SK-N-SH treated with all-trans-retinoic acid at 6 μM for 48 hours (cell line): ENCODE measurements around the gene PPP1R12B.
"Not testable (repeated sequence)": the region's sequence is repeated elsewhere in the genome, so short reads cannot be mapped to it uniquely, and the experiment has no call there.

Experiments used
- ATAC-seq: fragments of 200-7000 bp; cut with Tn5 transposase; 3 replicates; pipeline ENCODE4 v1.9.1; 2020; ENCODE audit warnings: mild to moderate bottlenecking, moderate library complexity
- BACH2 ChIP-seq: fragments of 250-450 bp; sonication (Bioruptor Pico); IDR thresholded peaks from 2 replicates; pipeline ENCODE4 v1.9.0; 2021; ENCODE audit warnings: mild to moderate bottlenecking, borderline replicate concordance
- GLIS3 ChIP-seq: fragments of 250-450 bp; sonication (Bioruptor Pico); IDR thresholded peaks from 2 replicates; pipeline ENCODE4 v1.5.0; 2020; ENCODE audit warnings: mild to moderate bottlenecking, moderate library complexity
- ISL1 ChIP-seq: fragments of 250-450 bp; sonication (Bioruptor Pico); IDR thresholded peaks from 2 replicates; pipeline ENCODE4 v2.1.2; 2022; ENCODE audit warnings: mild to moderate bottlenecking, moderate library complexity
- PPARA ChIP-seq: fragments of 250-450 bp; sonication (Bioruptor Pico); IDR thresholded peaks from 2 replicates; pipeline ENCODE4 v1.5.0; 2020; ENCODE audit warnings: mild to moderate bottlenecking, borderline replicate concordance
- SNAI2 ChIP-seq: fragments of 250-450 bp; sonication (Bioruptor Pico); IDR thresholded peaks from 2 replicates; pipeline ENCODE4 v1.5.0; 2020; ENCODE audit warnings: mild to moderate bottlenecking, moderate library complexity
- TCF4 ChIP-seq: fragments of 250-450 bp; sonication (Bioruptor Pico); IDR thresholded peaks from 2 replicates; pipeline ENCODE4 v1.8.0; 2021; ENCODE audit warnings: mild to moderate bottlenecking, moderate library complexity, borderline replicate concordance
- TOX ChIP-seq: fragments of 250-450 bp; sonication (Bioruptor Pico); IDR thresholded peaks from 2 replicates; pipeline ENCODE4 v1.8.0; 2021; ENCODE audit warnings: mild to moderate bottlenecking, moderate library complexity, borderline replicate concordance
- ZC3H10 ChIP-seq: fragments of 250-450 bp; sonication (Bioruptor Pico); IDR thresholded peaks from 2 replicates; pipeline ENCODE4 v1.5.1; 2021; ENCODE audit warnings: mild to moderate bottlenecking, moderate library complexity
- ZFP30 ChIP-seq: fragments of 450-650 bp; formaldehyde crosslinking; IDR thresholded peaks from 2 replicates; pipeline ENCODE4 v1.5.0; 2022; ENCODE audit warnings: mild to moderate bottlenecking, moderate library complexity
- ZNF565 ChIP-seq: fragments of 450-650 bp; formaldehyde crosslinking; conservative IDR thresholded peaks from 2 replicates; pipeline ENCODE4 v1.5.0; 2020; ENCODE audit warnings: low read depth, mild to moderate bottlenecking, moderate library complexity
- ZNF70 ChIP-seq: fragments of 450-650 bp; formaldehyde crosslinking; IDR thresholded peaks from 2 replicates; pipeline ENCODE4 v1.5.0; 2020; ENCODE audit warnings: mild to moderate bottlenecking, moderate library complexity
- TF ChIP-seq, protein P1 (sequence below): fragments of 250-450 bp; sonication (Bioruptor Pico); IDR thresholded peaks from 2 replicates; pipeline ENCODE4 v1.8.0; 2020; ENCODE audit warnings: mild to moderate bottlenecking, moderate library complexity, borderline replicate concordance
- TF ChIP-seq, protein P2 (sequence below): fragments of 250-450 bp; sonication (Bioruptor Pico); IDR thresholded peaks from 2 replicates; pipeline ENCODE4 v1.5.0; 2020; ENCODE audit warnings: mild to moderate bottlenecking, moderate library complexity
- TF ChIP-seq, protein P3 (sequence below): fragments of 250-450 bp; sonication (Bioruptor Pico); IDR thresholded peaks from 2 replicates; pipeline ENCODE4 v1.5.1; 2021; ENCODE audit warnings: mild to moderate bottlenecking, moderate library complexity
- TF ChIP-seq, protein P4 (sequence below): fragments of 250-450 bp; sonication (Bioruptor Pico); IDR thresholded peaks from 2 replicates; pipeline ENCODE4 v1.8.0; 2021; ENCODE audit warnings: low read depth, mild to moderate bottlenecking, moderate library complexity, borderline replicate concordance

Gene PPP1R12B

DNA sequence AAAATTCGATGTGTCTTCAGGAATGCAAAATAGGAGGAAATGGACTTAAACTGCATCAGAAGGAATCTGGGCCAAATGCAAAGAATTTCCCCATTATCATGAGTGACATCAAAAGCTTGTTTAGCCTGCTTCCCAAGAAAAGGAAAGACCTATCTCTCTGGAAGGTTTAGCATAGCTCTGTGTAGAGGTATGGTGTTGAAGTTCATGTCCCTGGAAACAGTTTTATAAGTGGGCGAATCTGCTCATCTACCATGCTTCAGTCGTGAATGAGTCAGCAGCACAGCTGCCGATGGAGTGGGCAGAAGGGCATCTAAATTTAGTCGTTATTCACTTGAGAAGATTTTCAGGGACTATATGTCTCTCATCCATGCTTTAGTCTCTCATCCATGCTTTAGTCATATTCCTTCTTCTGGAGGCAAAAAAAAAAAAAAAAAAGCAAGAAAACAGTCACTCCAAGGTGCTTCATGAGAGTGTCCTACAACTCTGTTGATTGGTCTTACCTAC, 62.4 kb downstream of the PPP1R12B start:
- ATAC-seq: peak; percentile 81
- TF ChIP-seq TOX (CRISPR knock-in tag) (0 out of 2 replicates have a peak, but pooled peaks have one; percentile 17), ISL1 (CRISPR knock-in tag) (0 out of 2 replicates have a peak, but pooled peaks have one; percentile 10)

DNA sequence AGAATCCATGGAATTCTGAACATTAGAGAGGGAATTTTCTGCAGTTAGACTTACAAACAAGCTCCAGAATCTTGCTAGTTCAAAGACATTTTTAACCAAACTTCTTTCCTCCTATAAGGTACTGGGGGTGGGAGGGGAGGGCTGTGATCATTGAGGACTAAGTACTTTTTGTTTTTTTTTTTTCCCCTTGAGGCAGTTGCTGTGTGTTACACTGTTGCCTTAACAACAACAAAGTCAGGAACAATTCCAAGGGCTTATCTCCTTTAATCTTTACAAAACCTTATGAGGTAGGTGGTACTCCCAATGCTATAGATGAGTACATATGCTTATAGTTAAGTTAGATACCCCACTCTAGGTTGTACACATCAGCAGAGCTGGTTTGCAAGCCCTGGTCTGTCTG, 62.9 kb downstream of the PPP1R12B start:
- TF ChIP-seq, protein P1, sequence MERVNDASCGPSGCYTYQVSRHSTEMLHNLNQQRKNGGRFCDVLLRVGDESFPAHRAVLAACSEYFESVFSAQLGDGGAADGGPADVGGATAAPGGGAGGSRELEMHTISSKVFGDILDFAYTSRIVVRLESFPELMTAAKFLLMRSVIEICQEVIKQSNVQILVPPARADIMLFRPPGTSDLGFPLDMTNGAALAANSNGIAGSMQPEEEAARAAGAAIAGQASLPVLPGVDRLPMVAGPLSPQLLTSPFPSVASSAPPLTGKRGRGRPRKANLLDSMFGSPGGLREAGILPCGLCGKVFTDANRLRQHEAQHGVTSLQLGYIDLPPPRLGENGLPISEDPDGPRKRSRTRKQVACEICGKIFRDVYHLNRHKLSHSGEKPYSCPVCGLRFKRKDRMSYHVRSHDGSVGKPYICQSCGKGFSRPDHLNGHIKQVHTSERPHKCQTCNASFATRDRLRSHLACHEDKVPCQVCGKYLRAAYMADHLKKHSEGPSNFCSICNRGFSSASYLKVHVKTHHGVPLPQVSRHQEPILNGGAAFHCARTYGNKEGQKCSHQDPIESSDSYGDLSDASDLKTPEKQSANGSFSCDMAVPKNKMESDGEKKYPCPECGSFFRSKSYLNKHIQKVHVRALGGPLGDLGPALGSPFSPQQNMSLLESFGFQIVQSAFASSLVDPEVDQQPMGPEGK (CRISPR knock-in tag): no peak
- no peak for TF ChIP-seq ZNF565 (CRISPR knock-in tag)
- no peak for TF ChIP-seq ZC3H10 (CRISPR knock-in tag)
- TF ChIP-seq SNAI2: no peak
- TF ChIP-seq TOX (CRISPR knock-in tag): no peak
- no peak for TF ChIP-seq TCF4 (CRISPR knock-in tag)
- no peak for TF ChIP-seq BACH2 (CRISPR knock-in tag)
- TF ChIP-seq, protein P2, sequence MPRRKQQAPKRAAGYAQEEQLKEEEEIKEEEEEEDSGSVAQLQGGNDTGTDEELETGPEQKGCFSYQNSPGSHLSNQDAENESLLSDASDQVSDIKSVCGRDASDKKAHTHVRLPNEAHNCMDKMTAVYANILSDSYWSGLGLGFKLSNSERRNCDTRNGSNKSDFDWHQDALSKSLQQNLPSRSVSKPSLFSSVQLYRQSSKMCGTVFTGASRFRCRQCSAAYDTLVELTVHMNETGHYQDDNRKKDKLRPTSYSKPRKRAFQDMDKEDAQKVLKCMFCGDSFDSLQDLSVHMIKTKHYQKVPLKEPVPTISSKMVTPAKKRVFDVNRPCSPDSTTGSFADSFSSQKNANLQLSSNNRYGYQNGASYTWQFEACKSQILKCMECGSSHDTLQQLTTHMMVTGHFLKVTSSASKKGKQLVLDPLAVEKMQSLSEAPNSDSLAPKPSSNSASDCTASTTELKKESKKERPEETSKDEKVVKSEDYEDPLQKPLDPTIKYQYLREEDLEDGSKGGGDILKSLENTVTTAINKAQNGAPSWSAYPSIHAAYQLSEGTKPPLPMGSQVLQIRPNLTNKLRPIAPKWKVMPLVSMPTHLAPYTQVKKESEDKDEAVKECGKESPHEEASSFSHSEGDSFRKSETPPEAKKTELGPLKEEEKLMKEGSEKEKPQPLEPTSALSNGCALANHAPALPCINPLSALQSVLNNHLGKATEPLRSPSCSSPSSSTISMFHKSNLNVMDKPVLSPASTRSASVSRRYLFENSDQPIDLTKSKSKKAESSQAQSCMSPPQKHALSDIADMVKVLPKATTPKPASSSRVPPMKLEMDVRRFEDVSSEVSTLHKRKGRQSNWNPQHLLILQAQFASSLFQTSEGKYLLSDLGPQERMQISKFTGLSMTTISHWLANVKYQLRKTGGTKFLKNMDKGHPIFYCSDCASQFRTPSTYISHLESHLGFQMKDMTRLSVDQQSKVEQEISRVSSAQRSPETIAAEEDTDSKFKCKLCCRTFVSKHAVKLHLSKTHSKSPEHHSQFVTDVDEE: no peak
- TF ChIP-seq, protein P3, sequence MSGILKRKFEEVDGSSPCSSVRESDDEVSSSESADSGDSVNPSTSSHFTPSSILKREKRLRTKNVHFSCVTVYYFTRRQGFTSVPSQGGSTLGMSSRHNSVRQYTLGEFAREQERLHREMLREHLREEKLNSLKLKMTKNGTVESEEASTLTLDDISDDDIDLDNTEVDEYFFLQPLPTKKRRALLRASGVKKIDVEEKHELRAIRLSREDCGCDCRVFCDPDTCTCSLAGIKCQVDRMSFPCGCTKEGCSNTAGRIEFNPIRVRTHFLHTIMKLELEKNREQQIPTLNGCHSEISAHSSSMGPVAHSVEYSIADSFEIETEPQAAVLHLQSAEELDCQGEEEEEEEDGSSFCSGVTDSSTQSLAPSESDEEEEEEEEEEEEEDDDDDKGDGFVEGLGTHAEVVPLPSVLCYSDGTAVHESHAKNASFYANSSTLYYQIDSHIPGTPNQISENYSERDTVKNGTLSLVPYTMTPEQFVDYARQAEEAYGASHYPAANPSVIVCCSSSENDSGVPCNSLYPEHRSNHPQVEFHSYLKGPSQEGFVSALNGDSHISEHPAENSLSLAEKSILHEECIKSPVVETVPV (CRISPR knock-in tag): no peak
- ATAC-seq: no peak

DNA sequence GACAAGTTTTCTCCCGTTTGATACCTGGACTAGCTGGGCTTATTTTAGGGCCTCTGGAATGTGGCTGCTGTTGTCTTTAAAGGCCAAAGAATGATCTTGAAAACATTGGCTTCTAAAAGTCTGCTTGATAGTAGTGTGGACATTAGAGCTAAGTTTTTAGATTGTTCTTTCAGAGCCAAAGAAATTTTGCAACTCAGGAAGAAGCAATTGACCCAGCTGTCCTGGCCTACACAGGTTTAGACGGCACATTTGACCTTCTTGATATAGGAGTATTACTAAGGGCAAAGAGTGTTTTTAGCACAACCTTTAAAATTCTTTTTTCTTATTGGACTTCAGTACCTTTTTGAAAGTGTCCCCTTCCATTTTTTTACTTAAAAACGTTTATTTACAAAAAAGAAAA, 63.9 kb downstream of the PPP1R12B start:
- not testable (repeated sequence) for ATAC-seq

DNA sequence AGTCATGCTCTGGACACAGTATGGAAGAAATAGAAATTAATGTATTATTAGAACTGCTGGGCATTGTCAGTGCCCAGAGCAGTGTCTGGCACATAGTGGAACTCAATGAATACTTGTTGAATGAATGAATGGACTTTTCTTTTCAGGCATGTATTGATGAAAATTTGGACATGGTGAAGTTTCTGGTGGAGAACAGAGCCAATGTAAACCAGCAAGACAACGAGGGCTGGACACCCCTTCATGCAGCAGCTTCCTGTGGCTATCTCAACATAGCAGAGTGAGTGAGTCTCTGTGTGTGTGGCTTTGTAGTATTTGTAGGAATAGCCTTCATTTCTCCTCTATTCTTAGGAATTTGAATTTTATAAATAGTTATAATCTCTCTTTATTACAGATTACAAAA, 68.1 kb downstream of the PPP1R12B start:
- peak; percentile 73 for ATAC-seq
- TF ChIP-seq TCF4 (CRISPR knock-in tag): no peak
- TF ChIP-seq, protein P4, sequence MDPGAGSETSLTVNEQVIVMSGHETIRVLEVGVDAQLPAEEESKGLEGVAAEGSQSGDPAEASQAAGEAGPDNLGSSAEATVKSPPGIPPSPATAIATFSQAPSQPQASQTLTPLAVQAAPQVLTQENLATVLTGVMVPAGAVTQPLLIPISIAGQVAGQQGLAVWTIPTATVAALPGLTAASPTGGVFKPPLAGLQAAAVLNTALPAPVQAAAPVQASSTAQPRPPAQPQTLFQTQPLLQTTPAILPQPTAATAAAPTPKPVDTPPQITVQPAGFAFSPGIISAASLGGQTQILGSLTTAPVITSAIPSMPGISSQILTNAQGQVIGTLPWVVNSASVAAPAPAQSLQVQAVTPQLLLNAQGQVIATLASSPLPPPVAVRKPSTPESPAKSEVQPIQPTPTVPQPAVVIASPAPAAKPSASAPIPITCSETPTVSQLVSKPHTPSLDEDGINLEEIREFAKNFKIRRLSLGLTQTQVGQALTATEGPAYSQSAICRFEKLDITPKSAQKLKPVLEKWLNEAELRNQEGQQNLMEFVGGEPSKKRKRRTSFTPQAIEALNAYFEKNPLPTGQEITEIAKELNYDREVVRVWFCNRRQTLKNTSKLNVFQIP (CRISPR knock-in tag): no peak
- TF ChIP-seq ZNF565 (CRISPR knock-in tag): no peak
- no peak for TF ChIP-seq PPARA (CRISPR knock-in tag)
- no peak for TF ChIP-seq ZNF70 (CRISPR knock-in tag)
- TF ChIP-seq SNAI2: no peak
- TF ChIP-seq ZFP30: no peak
- TF ChIP-seq, protein P1 (CRISPR knock-in tag): no peak
- TF ChIP-seq GLIS3 (CRISPR knock-in tag): no peak
- TF ChIP-seq, all 23 proteins: peak for 0

DNA sequence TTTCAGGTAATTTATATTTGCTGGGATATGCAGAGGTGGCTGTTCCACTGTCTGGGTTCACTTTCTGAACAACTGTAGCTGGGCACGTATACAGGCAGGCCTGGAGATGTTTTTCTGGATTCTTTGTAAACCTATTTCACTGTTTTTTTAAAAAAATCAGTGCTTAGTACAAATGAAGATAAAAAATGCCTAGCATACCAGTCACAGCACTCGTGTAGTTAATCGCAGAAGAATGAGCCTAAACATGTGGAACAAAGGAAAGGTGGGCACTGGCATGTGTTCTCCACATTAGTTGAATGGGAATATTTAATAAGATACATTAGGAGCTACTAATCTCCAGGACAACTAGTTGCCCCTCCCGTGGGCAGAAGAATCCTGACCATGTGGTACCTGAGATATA, 68.6 kb downstream of the PPP1R12B start:
- ATAC-seq: peak; percentile 52

DNA sequence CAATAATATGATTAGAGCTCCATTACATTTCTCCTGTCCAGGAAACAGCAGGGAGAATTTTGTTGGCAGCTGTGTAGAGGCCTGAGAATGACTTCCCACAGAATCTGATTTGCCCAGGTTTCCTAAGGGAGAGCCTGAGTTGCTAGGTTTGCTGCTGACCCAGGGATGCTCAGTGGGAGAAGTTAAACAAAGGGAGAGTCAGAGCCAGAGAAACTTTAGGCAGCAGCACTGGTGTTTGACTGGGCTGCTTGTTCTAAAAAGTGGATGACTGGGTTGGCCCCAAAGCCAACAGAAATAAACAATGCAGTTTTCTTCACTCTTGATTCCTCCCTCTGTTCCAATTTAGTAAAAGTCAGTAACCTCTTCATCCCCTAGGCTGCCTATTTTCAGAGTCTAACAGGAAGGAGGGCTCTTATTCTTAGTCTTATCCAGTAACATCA, 69.3 kb downstream of the PPP1R12B start:
- peak; percentile 68 for ATAC-seq

DNA sequence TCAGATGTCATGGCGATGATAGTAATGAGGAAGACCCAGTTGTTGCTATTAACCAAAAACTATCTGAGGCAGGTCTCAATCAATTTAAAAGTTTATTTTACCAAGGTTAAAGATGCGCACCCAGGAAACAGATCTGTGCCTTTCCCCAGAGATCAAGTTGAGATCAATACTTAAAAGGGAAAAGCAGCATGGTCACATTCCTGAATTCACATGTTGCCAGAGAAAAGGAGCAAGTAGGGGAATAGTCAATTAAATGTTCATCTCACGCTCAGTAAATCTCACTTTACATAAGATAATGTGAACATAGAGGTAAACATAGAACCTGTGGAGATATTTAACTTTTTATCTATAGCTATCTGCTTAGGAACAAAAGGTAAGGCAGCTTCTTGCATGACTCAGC, 71.2 kb downstream of the PPP1R12B start:
- ATAC-seq: not testable (repeated sequence)

DNA sequence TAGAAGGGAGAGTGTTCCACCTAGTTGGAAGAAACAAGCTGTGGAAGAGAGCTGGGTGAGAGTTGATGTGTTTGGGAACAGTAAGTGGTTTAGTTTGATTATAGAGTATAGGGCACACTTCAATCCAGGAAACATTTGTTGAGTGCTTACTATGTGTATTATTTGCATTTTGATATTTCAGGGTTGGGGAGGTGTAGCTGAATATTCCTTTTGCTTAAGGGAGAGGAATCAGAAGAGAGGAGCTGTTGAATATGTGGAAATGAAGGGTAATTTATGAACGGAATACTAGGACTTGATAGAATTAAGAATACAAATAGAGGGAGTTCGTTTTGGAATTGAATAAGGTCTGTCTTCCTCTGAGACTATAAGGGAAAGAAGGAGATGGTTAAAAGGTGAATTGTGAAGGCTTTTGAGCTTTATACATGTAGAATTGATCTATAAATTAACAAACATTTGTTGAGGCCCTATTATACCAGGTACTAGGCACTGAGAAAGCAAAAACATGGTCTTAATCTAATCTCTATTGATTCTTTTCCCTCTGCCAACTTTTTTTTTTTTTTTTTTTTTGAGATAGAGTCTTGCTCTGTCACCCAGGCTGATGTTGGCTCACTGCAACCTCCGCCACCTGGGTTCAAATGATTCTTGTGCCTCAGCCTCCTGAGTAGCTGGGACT, 72.1 kb downstream of the PPP1R12B start:
- ATAC-seq: not testable (repeated sequence)

DNA sequence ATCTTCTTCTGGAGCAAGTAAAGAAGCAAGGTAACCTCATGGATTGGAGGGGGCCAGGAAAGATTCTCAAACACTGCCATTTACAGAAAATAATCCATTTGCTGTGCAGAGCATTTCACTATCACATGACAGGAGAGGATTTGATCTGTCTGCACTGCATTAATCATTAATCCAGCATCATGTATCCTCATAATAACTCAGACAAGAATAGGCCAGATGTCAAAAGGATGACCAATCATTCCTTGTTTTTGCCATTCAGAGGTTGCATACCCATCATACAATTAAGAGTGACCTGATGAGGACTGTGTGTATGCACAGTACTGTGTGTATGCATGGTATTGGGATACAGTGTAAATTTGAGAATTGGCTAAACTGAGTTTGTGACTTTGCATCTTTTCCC, 74.2 kb downstream of the PPP1R12B start:
- ATAC-seq: not testable (repeated sequence)

DNA sequence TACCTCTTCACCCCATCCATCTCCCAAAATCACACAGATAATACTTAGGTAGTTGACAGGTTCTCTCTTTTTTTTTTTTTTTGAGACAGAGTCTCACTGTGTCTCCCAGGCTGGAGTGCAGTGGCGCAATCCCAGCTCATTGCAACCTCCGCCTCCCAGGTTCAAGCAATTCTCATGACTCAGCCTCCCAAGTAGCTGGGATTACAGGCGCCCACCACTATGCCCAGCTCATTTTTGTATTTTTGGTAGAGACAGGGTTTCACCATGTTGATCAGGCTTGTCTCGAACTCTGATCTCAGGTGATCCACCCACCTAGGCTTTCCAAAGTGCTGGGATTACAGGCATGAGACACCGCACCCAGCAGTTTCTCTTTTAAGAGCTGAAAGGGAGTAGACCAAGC, 75.8 kb downstream of the PPP1R12B start:
- ATAC-seq: not testable (repeated sequence)
